K562 treated with DMSO at 1 percent for 48 hours (cell line): ENCODE data around the gene GJA9. TPM values are rescaled to one million over a fixed set of nuclear protein-coding genes. Genes with fewer than 3 reads are reported as not detected.

Experiments
- total RNA-seq: library from RNA; unstranded; fragments of 300-600 nt; gene quantifications from 2 replicates; pipeline ENCODE4 v1.2.3, GENCODE V29; 2022; ENCODE audit warnings: low replicate concordance; ENCODE audit errors: extremely low read depth

Gene GJA9
- total RNA-seq: not detected in 2 replicates

GRCh38 chr1:38881487-38881886 is at the start of gene GJA9:
GJA9 (minus strand) TSS chr1:38881587; CDS start chr1:38876098, 5,489 bp downstream.

GRCh38 chr1:38873027-38873969 is 8.1 kb downstream of the GJA9 start, which contains the start of gene MYCBP:
MYCBP (minus strand) TSS chr1:38873348; CDS start chr1:38873305, 43 bp downstream.

GRCh38 chr1:38859561-38860453 is 21.6 kb downstream of the GJA9 start, which contains the start of gene RRAGC:
RRAGC (minus strand) TSS chr1:38859772; CDS start chr1:38859646, 126 bp downstream.

Other genes starting within 250 kb of the GJA9 start
- not detected in 2 replicates for gene RRAGC, start 21.8 kb downstream of the GJA9 start, total RNA-seq
- gene MYCBP, start 8.2 kb downstream of the GJA9 start, total RNA-seq: not detected in 2 replicates
- not detected in 2 replicates for gene RHBDL2, start 60.2 kb upstream of the GJA9 start, total RNA-seq
- gene AKIRIN1, start 109.7 kb upstream of the GJA9 start, total RNA-seq: not detected in 2 replicates
- not detected in 2 replicates for gene NDUFS5, start 144.8 kb upstream of the GJA9 start, total RNA-seq